DND-41 (cell line): ENCODE results near the gene BCKDHB.

Source experiments
- EZH2 ChIP-seq: IDR thresholded peaks from 3 replicates; pipeline ENCODE4 v1.6.1; 2012; ENCODE audit warnings: borderline replicate concordance, low read depth, mild to moderate bottlenecking, moderate library complexity, low read length, inconsistent platforms; ENCODE audit not compliant: severe bottlenecking
- TF ChIP-seq, protein P1 (sequence below): IDR thresholded peaks from 2 replicates; pipeline ENCODE4 v1.5.1; 2012; ENCODE audit warnings: borderline replicate concordance, low read length, moderate library complexity, mild to moderate bottlenecking; ENCODE audit not compliant: poor library complexity, severe bottlenecking; ENCODE audit errors: extremely low read depth

DNA sequence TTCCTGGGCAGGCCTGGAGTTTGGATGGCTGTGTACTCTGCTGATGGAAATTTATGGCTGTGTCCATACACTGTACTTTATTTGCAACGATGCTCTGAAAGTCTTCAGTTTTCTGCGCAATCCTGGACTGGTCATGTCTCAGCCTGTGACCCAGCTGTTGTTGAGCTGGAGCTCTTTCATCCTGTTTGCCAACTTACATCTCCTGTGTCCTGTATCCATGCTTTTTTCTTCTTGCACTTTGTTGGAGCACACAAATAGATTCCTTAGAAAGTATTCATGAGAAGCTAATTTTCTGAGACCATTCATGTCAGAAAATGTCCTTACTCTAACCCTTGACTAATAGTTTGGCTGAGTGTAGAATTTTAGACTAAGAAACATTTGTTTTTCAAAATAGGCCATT is 251.2 kb downstream of the BCKDHB start:
- TF ChIP-seq, protein P1, sequence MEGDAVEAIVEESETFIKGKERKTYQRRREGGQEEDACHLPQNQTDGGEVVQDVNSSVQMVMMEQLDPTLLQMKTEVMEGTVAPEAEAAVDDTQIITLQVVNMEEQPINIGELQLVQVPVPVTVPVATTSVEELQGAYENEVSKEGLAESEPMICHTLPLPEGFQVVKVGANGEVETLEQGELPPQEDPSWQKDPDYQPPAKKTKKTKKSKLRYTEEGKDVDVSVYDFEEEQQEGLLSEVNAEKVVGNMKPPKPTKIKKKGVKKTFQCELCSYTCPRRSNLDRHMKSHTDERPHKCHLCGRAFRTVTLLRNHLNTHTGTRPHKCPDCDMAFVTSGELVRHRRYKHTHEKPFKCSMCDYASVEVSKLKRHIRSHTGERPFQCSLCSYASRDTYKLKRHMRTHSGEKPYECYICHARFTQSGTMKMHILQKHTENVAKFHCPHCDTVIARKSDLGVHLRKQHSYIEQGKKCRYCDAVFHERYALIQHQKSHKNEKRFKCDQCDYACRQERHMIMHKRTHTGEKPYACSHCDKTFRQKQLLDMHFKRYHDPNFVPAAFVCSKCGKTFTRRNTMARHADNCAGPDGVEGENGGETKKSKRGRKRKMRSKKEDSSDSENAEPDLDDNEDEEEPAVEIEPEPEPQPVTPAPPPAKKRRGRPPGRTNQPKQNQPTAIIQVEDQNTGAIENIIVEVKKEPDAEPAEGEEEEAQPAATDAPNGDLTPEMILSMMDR, result no peak
- TF ChIP-seq EZH2, result no peak
